Activated B cell treated with CpG ODN at 0.5 μM for 24 hours (primary cell): ENCODE data around the gene SOX1. TPM values are rescaled to one million over a fixed set of nuclear protein-coding genes. Genes with fewer than 3 reads are reported as not detected.
A peak's percentile ranks its signal among the peaks of the same experiment; 100 is the strongest.

ENCODE experiments used
- ATAC-seq: fragments of 200-7000 bp; cut with Tn5 transposase; one replicate; pipeline ENCODE4 v1.10.0; 2021; ENCODE audit warnings: low read depth, mild to moderate bottlenecking, moderate library complexity
- CTCF ChIA-PET: fragments of 350-600 bp; sonication (Branson Sonifier 250); formaldehyde crosslinking; loops from one replicate; lab custom pipeline; 2021; ENCODE audit warnings: antibody characterized with exemption; lab: Charles Lee
- POLR2A ChIA-PET: fragments of 350-600 bp; sonication (Branson Sonifier 250); formaldehyde crosslinking; loops from one replicate; lab custom pipeline; 2021; ENCODE audit warnings: antibody characterized with exemption; lab: Charles Lee
- DNase-seq: peaks from one replicate; pipeline ENCODE4 v3.0.0; 2022
- H3K27ac Mint-ChIP-seq: one replicate; pipeline ENCODE4 v1.8.0; 2020; ENCODE audit warnings: mixed read lengths
- H3K27me3 Mint-ChIP-seq: one replicate; pipeline ENCODE4 v1.8.0; 2021; ENCODE audit warnings: mixed read lengths
- H3K36me3 Mint-ChIP-seq: one replicate; pipeline ENCODE4 v1.8.0; 2021; ENCODE audit warnings: low read depth, mixed read lengths
- H3K4me1 Mint-ChIP-seq: one replicate; pipeline ENCODE4 v1.8.0; 2021; ENCODE audit warnings: mixed read lengths
- H3K4me3 Mint-ChIP-seq: one replicate; pipeline ENCODE4 v1.8.0; 2020; ENCODE audit warnings: mild to moderate bottlenecking, mixed read lengths
- H3K9me3 Mint-ChIP-seq: one replicate; pipeline ENCODE4 v1.8.0; 2020; ENCODE audit warnings: mixed read lengths
- CTCF ChIP-seq: fragments of 200-600 bp; IDR thresholded peaks from one replicate; pipeline ENCODE4 v1.8.0; 2022; ENCODE audit warnings: antibody characterized with exemption, mild to moderate bottlenecking
- intact Hi-C: fragments of 100-400 bp; cut with micrococcal nuclease; formaldehyde crosslinking; loops from one replicate; pipeline ENCODE4 v1.15.1; 2024
- total RNA-seq: library from RNA; stranded (reverse); gene quantifications from 2 replicates; pipeline ENCODE4 v1.2.3, GENCODE V29; 2022

SOX1 gene
- total RNA-seq, 1 donor from 2014 or later: not detected

GRCh38 chr13:112069061-112069844 is 2.3 kb downstream of the SOX1 start:
- H3K4me1 Mint-ChIP-seq: peaks cover 8% of the 10 kb centered on the region
- H3K4me3 Mint-ChIP-seq: no peak overlapping the region
- POLR2A ChIA-PET: no interaction called here
- DNase-seq: no peak
- no peaks in the 10 kb centered on the region for H3K36me3 Mint-ChIP-seq
- no peak for ATAC-seq
- peaks cover 45% of the 10 kb centered on the region for H3K27me3 Mint-ChIP-seq
- peak overlapping the region; percentile 35 for H3K27ac Mint-ChIP-seq
- H3K9me3 Mint-ChIP-seq: peaks cover 5% of the 10 kb centered on the region
- CTCF ChIA-PET: no interaction called here
- TF ChIP-seq CTCF: no peak
- intact Hi-C loops: no loop called here

- no peak overlapping the region for H3K27ac Mint-ChIP-seq
- H3K27me3 Mint-ChIP-seq: peaks cover 49% of the 10 kb centered on the region
- intact Hi-C loops: loop anchor here (10.0 kb wide), 1 partner anchor 535 kb away; no protein-coding TSS in a partner anchor
- ChIA-PET POLR2A (no interaction called here), CTCF (no interaction called here)
- DNase-seq: no peak
- no peaks in the 10 kb centered on the region for H3K36me3 Mint-ChIP-seq
- ATAC-seq: no peak
- TF ChIP-seq CTCF: no peak
- peaks cover 8% of the 10 kb centered on the region for H3K4me1 Mint-ChIP-seq
- peaks cover 5% of the 10 kb centered on the region for H3K9me3 Mint-ChIP-seq
- no peak overlapping the region for H3K4me3 Mint-ChIP-seq
These were observed 2.9 kb downstream of the SOX1 start for GRCh38 chr13:112069845-112070251.

- Mint-ChIP-seq H3K4me1 (peaks cover 3% of the 10 kb centered on the region), H3K27ac (no peak overlapping the region), H3K36me3 (no peaks in the 10 kb centered on the region), H3K27me3 (peaks cover 51% of the 10 kb centered on the region), H3K4me3 (no peak overlapping the region), H3K9me3 (peaks cover 5% of the 10 kb centered on the region)
- CTCF ChIA-PET: no interaction called here
- no peak for DNase-seq
- intact Hi-C loops: loop anchor here (10.0 kb wide), 1 partner anchor 534 kb away; no protein-coding TSS in a partner anchor
- POLR2A ChIA-PET: no interaction called here
- TF ChIP-seq CTCF: no peak
- ATAC-seq: no peak
These were observed 4.3 kb downstream of the SOX1 start for GRCh38 chr13:112071102-112071722.

GRCh38 chr13:112071723-112072533 is 5.0 kb downstream of the SOX1 start:
- Mint-ChIP-seq H3K27me3 (peaks cover 50% of the 10 kb centered on the region), H3K4me1 (peaks cover 3% of the 10 kb centered on the region), H3K9me3 (peaks cover 5% of the 10 kb centered on the region), H3K4me3 (no peak overlapping the region), H3K27ac (no peak overlapping the region), H3K36me3 (no peaks in the 10 kb centered on the region)
- DNase-seq (no peak), ATAC-seq (no peak)
- ChIA-PET POLR2A (no interaction called here), CTCF (no interaction called here)
- TF ChIP-seq CTCF: no peak
- intact Hi-C loops: loop anchor here (10.0 kb wide), 1 partner anchor 533 kb away; no protein-coding TSS in a partner anchor
